NCI-H748 (cell line): ENCODE results near the gene SCYGR1.
"Not testable (repeated sequence)": the region's sequence is repeated elsewhere in the genome, so short reads cannot be mapped to it uniquely, and the experiment has no call there.

ENCODE experiments used
- DNase-seq: peaks from one replicate; lab custom pipeline; 2025; ENCODE audit not compliant: unreplicated experiment; lab: John Stamatoyannopoulos, UW

The SCYGR1 gene

DNA sequence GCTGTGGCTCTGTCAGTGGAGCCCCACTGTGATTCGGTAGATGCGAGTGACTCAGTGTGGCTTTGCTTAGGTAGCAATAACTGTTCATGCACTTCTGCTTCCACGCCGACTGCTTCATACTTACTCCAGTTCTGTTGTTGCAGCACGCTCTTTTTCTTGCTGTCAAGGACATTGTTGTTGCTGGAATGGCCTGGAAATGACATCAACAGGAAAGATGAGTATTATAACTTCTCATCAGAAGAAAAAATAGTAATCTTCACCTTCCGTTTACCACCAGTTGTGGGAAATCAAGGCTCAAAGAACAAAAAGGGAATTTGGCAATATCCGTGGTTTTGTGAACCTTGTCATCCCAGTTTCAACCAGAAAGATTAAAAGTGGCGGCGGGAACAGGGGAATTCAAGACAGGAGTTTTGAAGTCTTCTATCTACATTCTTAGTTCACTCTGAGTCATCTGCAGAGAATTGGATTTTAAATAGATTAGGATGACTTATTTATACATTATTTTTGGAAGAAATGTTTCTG lies 16.9 kb downstream of the SCYGR1 start:
- no peak for DNase-seq

DNA sequence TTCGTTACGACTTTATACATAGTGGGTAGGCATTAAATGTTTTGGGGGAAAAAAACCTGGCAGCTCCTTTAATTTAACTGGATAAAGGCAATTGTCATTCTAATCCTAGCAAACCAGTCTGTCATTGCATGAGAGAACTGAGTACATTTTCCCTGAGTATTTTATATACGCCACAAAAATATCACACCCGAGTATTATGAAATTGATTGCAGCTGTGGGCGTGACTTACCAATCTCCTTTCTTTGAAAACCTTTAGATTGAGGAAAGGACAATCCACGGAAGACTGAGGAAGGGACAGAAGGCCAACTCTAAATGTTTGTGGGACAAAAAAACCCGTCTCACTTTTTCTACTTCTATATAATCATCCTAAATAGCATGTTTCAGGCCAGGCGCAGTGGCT lies 17.7 kb downstream of the SCYGR1 start:
- no peak for DNase-seq

DNA sequence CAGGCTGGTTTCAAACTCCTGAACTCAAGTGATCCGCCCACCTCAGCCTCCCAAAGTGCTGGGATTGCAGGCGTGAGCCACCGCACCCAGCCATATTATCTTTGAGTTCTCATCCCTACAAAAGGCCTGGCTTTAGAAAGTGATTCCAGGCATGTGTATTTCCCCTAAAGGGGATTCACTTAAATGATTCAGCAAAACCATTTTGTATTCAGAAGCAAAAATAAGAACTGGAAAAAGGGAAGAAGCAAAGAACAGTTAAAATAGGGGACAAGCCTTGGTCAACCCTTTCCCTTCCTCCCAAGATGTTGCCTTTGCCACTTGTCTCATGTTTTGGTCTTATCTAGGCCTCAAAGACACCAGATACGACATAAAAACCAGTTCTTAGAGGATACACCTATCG lies 19.2 kb downstream of the SCYGR1 start:
- DNase-seq, result no peak

DNA sequence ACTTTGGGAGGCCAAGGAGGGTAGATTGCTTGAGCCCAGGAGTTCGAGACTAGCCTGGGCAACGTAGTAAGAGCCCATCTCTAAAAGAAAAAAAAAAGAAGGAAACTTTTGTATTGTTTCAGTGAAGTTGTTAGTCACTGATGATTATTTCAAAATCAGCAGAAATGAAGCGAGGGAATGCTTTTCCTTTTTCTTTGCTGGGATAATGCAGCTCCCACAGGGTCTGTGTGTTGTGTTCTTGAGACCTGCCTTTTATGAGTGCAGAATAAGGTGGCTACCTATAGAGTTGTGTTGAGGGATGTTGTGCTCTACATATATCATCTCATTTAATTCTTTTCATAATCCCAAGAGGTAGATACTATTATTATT lies 20.3 kb downstream of the SCYGR1 start:
- DNase-seq, result no peak

DNA sequence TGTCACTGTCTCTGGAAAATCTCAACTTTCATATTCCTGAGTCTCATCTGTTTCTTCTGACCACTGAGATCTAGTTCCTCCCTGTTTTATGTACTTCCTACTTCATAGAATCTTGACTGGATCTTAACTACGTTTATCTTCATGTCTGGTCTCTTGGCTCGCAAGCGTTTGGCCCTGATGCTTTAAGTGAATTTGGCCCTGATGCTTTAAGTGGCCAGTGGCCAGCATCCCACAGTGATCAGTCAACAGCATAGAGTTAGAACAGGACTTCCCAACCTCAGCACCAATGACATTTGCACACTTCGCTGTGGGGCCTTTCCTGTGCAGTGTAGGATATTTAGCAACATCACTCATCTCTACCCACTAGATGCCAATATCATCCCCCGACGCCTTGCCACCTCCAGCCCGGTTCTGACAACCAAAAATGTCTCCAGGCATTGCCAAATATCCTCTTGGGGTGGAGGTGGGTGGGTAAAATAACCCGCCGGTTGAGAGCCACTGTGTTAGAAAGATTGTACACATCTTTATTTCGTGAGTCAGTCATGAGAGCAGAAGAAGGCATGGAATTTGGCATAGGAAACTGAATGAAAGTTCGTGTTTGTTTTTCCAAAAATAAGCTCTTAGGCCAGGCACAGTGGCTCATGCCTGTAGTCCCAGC lies 20.9 kb downstream of the SCYGR1 start:
- no peak for DNase-seq

DNA sequence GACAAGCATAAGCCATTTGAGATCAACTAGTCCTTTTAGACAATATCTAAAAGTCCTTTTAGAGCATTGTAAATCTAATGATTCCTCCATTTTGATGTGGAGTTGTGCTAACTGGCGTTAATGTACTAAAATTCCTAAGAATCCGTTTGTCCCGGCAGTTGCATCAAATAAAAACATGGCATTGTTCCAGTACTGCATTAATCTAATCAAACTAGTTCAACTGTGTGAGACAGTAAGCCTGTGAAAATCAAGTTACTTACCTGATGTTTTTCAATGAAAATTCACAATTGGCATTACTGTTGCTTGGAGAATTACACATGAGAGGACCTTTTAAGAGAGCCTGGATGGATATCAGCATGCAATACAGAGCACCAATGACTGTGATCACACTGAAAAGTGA lies 21.9 kb downstream of the SCYGR1 start:
- no peak for DNase-seq

DNA sequence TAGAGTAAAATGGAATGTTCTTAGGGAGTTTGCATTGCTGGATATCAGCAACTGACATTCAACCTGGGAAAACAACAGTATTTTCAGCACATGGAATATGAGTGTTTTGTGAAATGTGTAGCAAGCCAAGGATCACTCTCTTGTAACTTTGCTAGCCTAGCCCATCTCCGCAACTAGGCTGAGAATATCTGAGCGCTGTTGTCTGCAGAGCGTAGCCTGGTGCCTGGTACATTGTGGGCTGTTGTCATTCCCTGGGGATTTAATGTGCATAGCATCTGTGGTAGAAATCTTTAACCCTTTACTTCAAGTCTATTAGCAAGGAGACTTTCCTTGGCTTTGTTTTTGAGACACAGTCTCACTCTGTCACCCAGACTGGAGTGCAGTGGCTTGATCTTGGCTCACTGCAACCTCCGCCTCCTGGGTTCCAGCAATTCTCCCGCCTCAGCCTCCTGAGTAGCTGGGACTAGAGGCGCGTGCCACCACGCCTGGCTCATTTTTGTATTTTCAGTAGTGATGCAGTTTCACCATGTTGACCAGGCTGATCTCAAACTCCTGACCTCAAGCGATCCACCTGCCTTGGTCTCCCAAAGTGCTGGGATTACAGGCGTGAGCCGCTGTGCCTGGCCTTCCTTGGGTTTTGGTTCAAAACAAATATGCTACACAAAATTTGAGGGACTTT lies 23.0 kb downstream of the SCYGR1 start:
- DNase-seq, result not testable (repeated sequence)

DNA sequence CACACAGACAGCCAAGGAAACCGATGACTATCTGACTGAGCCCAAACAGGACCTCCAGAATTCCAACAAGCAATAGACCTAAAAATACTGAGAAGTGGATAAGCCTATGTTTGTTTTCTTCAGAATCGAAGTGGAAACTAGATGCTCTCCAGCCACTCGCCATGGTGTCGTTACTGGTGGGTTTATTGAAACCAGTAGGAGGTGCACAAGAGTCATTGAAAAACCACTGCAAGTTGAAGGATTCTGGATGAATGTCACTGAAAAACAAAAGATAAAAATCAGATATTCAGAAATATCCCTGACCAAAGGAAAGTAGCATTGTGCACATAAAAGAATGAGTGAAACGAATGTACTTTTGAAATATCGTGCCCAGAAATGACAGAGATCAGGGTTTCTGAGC lies 24.0 kb downstream of the SCYGR1 start:
- no peak for DNase-seq

DNA sequence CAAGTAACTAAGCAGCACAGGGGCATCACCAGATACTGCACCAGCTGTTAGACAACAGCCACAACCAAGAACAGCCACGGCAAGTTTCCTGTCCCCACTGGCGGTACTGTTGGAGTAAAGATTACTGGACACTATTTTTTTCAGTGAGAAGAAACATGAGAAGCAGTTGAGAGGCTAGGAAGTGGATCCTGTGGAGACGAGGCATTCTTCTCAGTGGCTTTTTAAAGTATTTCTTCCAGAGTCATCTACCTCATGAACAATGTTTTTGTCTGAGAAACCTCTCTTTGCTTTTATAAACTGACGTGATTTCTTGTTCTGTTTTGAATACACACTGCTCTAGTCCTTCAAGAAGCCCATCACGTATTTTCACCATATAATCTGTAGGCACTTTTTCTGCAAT lies 27.4 kb downstream of the SCYGR1 start:
- no peak for DNase-seq

DNA sequence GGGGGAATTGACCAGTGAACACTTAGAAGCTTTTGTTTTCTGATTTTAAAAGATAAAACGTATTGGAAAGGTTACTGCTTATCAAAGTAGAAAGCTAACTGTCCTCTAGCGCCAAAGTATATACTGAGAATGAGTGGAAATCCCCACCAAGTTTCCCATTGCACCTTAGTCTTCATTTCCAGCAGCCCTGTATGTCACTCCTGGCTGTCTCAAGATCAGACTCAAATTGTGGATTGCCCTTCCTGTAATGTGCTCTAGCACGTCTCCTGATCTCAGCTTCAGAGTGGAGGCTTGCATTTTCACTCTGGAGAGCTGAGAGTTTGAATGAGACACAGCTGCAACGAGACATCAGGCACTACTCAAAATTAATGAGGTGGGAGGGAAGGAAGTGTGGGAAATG lies 36.1 kb downstream of the SCYGR1 start:
- DNase-seq, result no peak

DNA sequence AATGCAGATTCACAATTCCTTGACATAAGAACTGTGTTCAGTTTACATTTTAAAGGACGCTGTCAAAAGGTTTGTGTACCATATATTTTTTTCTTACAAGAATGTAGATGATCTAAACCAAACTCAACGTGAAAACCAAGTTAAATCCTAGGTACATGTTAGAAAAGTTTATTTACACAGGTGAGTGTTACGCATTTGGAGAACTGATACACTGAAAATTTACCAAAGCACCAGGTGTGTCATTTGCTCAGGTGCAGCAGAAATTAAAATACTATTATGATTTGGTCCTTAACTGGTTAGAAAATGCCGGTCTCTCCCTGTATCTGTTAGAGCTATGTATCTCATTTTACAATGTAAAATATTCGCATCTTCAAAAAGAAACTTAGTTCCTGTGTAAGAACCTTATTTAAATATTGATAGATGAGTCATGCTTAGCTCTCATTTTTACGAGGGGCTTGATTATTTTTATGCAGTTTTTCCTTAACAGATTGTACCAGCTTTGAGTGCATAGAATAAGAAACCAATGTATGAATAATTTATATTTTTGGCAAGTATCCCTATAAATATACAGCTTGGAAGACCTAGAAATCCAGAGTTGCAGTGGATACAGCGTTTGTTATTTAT lies 37.6 kb downstream of the SCYGR1 start:
- DNase-seq, result no peak

DNA sequence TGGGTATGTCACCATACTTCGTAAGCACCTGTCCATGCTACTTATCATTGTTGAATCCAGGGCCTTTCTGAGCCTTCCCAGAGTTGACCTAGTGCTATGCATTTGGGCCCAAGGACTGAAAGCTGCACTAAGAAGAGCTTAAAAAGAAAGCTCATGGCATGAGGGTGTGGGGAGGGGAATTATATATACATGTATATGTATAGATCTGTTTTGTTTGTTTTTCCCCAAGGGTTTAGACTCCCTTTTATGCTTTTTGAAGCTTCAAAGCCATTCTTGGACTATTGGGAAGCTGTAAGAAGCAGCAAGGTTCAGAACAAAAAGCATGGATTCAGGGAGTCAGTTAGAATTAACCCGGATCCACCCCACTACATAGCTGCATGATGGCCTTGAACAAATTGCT lies 39.4 kb downstream of the SCYGR1 start:
- no peak for DNase-seq

DNA sequence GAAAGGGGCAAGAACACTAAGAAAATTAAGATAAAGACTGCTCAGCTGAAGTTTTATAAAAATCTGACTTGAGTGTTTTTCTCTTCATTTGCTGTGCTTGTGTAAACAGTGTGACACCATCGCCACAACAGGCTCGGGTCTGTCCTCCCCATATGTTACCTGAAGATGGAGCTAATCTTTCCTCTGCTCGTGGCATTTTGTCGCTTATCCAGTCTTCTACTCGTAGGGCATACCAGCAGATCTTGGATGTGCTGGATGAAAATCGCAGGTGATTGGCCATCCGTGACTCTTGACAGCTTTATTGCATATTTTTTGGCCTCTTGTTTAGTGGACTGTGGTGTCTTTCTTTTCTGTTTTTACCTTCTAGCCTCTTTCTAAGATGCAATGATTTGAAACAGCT lies 40.6 kb downstream of the SCYGR1 start:
- no peak for DNase-seq

DNA sequence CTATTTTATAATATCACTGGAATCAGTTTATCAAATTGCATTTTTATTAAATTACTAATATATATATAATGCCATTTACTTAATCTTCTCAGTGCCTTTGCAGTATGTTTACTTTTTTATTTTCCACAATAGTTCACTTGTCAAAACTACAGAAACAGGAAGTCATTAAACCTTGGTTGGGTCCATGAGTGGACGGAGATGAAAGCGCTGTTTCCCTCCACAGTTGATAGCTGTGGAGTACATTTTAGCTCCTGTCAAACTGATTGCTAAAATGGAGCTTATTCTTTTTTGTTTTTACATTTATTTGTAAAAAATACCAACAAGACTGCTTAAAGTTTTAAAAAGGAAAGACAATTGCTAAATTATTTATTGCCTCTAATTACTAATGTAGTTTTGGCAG lies 43.5 kb downstream of the SCYGR1 start:
- no peak for DNase-seq

DNA sequence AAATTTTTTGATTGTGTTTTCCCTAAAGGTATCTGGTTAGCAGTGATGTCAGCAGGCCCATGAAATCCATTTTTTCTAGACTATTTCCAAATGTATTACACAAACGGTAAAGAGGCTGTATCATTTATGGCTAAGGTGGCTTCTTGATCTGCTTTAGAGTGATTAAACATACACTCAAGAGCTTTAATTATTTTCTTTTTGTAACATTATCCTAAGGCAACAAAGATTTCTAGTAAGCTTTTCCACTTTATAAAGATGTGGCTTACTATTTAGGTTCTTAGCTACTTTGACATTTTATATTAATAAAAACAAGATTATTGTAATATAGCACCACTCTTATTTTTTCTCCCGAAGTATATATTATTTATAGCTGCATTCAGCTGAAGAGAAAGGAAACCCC lies 46.2 kb downstream of the SCYGR1 start:
- no peak for DNase-seq

DNA sequence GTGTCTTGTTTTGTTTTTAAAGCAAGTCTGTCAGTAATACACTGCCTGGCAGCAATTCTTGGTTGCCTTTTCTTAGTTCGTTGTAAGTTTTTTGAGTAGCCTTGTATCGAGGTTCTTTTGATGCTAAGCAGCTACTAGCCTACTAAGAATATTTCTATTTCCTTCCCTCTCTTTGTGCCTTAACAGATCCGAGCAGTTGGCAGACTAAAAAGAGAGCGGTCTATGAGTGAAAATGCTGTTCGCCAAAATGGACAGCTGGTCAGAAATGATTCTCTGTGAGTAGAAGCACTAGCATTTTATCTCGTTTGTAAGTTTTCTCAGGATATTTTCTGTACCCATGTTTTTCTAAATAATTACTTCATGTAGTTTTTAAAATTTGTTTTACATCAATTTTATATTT lies 47.6 kb downstream of the SCYGR1 start:
- DNase-seq, result no peak

DNA sequence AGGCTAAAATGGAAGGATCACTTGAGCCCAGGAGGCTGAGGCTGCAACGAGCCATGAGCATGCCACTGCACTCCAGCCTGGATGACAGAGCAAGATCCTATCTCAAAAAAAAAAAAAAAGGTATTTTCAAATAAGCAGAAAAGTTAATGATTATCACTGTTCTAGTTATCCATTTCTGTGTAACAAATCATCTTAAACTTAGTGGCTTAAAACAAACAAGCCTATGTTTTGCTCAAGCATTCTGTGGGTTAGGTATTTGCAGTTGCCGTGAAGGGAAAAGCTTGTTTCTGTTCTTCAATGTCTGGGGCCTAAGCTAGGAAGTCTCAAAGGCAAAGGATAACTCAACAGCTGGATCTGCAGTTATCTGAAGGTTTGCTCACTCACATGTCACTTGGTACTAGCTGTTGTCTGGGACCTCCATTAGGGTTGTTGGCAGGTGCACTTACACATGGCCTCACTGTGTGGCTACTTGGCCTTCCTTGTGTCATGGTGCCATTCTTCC lies 48.6 kb downstream of the SCYGR1 start:
- DNase-seq, result no peak
